NB4 (cell line): ENCODE results near the gene IQGAP2.

Source experiments
- DNase-seq: peaks from one replicate; pipeline ENCODE4 v3.0.0; 2010; ENCODE audit warnings: low read depth
- H3K4me3 ChIP-seq: one replicate; pipeline ENCODE4 v1.5.1; 2011; ENCODE audit warnings: mild to moderate bottlenecking, low read depth, low read length, moderate library complexity
- MYC ChIP-seq: IDR thresholded peaks from 2 replicates; pipeline ENCODE4 v1.6.1; 2011; ENCODE audit warnings: low read depth, low read length
- POLR2A ChIP-seq: IDR thresholded peaks from 2 replicates; pipeline ENCODE4 v1.6.1; 2011; ENCODE audit warnings: mild to moderate bottlenecking; ENCODE audit not compliant: insufficient read length; ENCODE audit errors: extremely low read depth
- TF ChIP-seq, protein P1 (sequence below): IDR thresholded peaks from 2 replicates; pipeline ENCODE4 v1.6.1; 2011; ENCODE audit warnings: low read depth, low read length
- TF ChIP-seq, protein P2 (sequence below): IDR thresholded peaks from one replicate; pipeline ENCODE4 v1.5.1; 2012; ENCODE audit warnings: low read depth, low read length

The IQGAP2 gene

DNA sequence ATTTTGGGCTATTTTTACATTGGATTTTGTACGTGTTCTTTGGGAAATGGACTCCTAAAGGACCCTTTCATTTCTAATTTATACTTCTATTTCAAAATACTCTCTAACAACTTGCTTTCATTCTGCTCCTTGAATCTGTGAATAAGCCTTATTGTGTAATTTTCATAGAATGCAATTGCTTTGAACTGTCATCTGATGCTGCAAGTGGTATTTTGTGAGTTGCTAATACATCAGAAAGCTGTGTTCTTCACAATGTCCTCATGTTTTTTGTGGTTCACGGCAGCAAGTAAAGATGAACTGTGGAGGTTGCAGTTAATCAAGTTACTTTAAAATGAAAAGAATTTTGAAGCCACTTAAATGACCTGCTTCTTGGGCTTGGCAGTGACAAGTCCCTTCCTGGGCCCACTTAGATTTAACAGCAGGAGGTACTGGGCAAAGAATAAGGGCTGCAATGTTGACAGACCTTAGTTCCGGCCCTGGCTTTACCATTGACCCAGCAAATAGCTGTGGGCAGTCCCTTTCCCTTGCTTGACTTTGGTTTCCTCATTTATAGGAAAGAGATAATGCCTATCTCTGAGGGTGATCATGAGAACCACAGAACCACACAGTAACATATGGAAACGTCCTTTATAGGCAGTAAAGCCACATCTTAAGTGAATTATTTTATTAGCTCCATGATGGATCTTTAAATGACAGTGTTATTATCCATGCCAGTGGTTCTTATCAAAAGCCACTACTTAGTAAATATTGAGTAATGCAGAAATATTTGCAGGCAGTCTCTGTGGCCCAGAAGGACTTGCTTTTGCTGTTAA is 54.8 kb downstream of the IQGAP2 start:
- no peak overlapping the region for H3K4me3 ChIP-seq
- TF ChIP-seq POLR2A (no peak), MYC (no peak)
- TF ChIP-seq, protein P1, sequence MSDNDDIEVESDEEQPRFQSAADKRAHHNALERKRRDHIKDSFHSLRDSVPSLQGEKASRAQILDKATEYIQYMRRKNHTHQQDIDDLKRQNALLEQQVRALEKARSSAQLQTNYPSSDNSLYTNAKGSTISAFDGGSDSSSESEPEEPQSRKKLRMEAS = no peak
- TF ChIP-seq, protein P2, sequence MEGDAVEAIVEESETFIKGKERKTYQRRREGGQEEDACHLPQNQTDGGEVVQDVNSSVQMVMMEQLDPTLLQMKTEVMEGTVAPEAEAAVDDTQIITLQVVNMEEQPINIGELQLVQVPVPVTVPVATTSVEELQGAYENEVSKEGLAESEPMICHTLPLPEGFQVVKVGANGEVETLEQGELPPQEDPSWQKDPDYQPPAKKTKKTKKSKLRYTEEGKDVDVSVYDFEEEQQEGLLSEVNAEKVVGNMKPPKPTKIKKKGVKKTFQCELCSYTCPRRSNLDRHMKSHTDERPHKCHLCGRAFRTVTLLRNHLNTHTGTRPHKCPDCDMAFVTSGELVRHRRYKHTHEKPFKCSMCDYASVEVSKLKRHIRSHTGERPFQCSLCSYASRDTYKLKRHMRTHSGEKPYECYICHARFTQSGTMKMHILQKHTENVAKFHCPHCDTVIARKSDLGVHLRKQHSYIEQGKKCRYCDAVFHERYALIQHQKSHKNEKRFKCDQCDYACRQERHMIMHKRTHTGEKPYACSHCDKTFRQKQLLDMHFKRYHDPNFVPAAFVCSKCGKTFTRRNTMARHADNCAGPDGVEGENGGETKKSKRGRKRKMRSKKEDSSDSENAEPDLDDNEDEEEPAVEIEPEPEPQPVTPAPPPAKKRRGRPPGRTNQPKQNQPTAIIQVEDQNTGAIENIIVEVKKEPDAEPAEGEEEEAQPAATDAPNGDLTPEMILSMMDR = no peak
- DNase-seq = peak; percentile 33

DNA sequence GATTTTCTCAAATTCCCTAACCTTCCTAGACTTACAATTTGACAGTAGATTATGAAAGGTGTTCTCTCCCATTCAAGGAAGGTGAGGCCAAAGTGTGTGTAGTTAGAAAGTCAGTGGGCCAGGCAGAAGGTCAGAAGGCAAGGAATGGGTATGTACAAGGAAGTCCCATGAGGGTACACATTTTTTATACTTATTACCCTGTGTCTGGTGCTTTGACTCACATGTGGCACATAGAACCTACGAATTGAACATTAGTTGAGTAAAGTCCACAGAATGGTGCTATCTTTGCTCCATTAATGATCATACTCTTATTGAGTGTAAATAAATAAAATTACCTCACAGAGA is 55.4 kb downstream of the IQGAP2 start:
- no peak overlapping the region for H3K4me3 ChIP-seq
- DNase-seq = no peak
- no peak for TF ChIP-seq POLR2A
- TF ChIP-seq MYC = no peak
- TF ChIP-seq, protein P2 = no peak
- TF ChIP-seq, protein P1 = no peak

DNA sequence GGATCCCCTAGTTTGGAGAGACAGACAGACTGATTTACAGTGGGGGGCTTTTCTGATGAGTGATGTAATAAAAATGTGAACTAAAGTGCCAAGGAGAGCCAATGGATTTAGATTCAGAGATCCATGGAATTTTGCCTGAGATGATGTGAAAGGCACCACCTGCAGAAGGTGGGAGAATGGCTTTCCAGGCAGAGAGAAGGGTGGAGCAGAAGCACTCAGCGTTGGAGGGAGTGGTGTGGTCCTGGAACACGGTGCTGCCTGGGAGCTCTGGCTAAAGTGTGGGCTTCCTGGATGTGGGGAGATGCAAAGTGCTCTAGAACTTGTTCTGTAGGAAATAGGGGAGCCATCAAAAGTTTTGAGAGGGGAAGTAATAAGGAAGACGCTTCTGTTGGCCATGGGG is 57.0 kb downstream of the IQGAP2 start:
- DNase-seq = no peak
- TF ChIP-seq MYC (no peak), POLR2A (no peak)
- TF ChIP-seq, protein P1 = no peak
- TF ChIP-seq, protein P2 = no peak
- H3K4me3 ChIP-seq = no peak overlapping the region

DNA sequence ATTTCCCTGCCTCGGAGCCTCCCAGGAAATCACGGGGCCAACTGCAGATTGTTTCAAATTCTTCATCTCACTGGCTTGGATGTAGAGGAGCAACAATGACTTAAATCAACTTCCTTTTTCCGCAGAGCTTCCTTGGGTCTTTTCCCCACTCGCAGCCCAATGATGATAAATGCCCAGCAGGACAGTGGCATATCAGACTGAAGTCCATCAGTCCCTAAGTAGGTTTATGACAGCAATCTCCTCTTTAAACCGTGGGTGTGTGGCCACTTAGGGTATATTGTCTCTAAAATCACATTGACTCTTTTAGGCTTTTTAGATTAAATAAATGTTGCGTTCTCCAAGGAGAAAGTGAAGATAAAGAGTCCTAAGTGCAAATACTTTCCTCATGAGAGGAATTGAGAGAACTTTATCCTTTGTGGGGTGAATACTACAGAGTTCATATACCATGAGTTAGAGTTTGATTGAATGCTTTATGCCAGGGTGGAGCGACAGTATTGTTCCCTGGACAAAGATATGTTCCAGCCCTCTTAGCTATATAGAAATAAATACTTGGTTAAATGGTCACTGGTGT is 59.1 kb downstream of the IQGAP2 start:
- no peak overlapping the region for H3K4me3 ChIP-seq
- TF ChIP-seq MYC (no peak), POLR2A (no peak)
- TF ChIP-seq, protein P1 = no peak
- TF ChIP-seq, protein P2 = no peak
- no peak for DNase-seq

DNA sequence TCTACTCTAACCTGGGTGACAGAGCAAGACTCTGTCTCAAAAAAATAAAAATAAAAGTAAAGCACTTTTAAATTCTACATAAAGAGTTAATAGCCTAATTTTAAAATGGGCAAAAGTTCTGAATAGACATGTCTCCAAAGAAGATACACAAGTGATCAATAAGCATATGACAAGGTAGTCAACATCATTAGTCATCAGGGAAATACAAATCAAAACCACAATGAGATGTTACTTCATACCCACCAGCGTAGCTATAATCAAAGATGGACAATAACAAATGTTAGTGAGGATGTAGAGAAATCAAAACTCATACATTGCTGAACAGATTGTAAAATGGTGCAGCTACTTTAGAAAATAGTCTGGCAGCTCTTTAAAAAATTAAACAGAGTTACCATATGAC is 64.1 kb downstream of the IQGAP2 start:
- H3K4me3 ChIP-seq = no peak overlapping the region
- DNase-seq = no peak
- TF ChIP-seq, protein P2 = no peak
- no peak for TF ChIP-seq POLR2A
- TF ChIP-seq MYC = no peak
- TF ChIP-seq, protein P1 = no peak
